CD4-positive, alpha-beta T cell treated with Interleukin-17A for 1 hour (primary cell): Measurements from ENCODE around the gene MAPK10.

ENCODE experiments used
- DNase-seq: peaks from one replicate; pipeline ENCODE4 v3.0.0-alpha.2; 2020

The MAPK10 gene

GRCh38 chr4:85964298-85964697, 395.6 kb downstream of the MAPK10 start:
- no peak for DNase-seq

- no peak for DNase-seq
Measured at GRCh38 chr4:85963231-85963630, 396.6 kb downstream of the MAPK10 start.

GRCh38 chr4:85961887-85962286, 398.0 kb downstream of the MAPK10 start:
- no peak for DNase-seq

GRCh38 chr4:85956293-85956945, 403.4 kb downstream of the MAPK10 start:
- DNase-seq: no peak

GRCh38 chr4:85955620-85956292, 404.1 kb downstream of the MAPK10 start:
- no peak for DNase-seq

GRCh38 chr4:85953651-85954018, 406.2 kb downstream of the MAPK10 start:
- no peak for DNase-seq

GRCh38 chr4:85952972-85953650, 406.7 kb downstream of the MAPK10 start:
- no peak for DNase-seq

- no peak for DNase-seq
Measured at GRCh38 chr4:85952528-85952927, 407.3 kb downstream of the MAPK10 start.

- DNase-seq: no peak
Measured at GRCh38 chr4:85951099-85951498, 408.8 kb downstream of the MAPK10 start.

GRCh38 chr4:85946821-85947220, 413.0 kb downstream of the MAPK10 start:
- no peak for DNase-seq

- DNase-seq: no peak
Measured at GRCh38 chr4:85942107-85942506, 417.7 kb downstream of the MAPK10 start.

- no peak for DNase-seq
Measured at GRCh38 chr4:85940151-85940550, 419.7 kb downstream of the MAPK10 start.
